ENCODE data around the gene MIF4GD.

MIF4GD gene, protein sequence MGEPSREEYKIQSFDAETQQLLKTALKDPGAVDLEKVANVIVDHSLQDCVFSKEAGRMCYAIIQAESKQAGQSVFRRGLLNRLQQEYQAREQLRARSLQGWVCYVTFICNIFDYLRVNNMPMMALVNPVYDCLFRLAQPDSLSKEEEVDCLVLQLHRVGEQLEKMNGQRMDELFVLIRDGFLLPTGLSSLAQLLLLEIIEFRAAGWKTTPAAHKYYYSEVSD

DNA sequence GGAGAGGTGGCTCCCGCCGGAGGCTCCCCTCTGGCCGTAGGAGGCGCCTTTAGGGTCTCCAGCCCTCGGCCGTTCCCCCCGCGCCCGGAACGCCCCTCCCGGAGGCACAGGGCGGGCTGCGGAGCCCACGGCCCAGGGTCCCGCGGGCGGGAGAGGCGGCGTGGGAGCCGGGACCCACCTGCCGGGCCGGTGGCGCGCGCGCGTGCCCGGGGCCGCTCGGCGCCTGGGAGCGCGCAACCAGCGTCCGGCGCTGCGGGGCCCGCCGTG, at the start of gene MIF4GD:
MIF4GD (minus strand) TSS at position 266 of the 267 bp plus-strand sequence. CDS start 1,036 bp downstream, outside the sequence.
- Histone ChIP-seq H3K27me3 (no peaks in the 10 kb centered on the region), H3K9me3 (no peaks in the 10 kb centered on the region), H3K36me3 (peaks cover 9 to 17% (median 16%) of the 10 kb centered on the region in 3 donors), H3K4me3 (peak within 1 kb of the TSS; percentile 97 to 98), H3K4me1 (peaks cover 0 to 38% (median 21%) of the 10 kb centered on the region in 4 donors), H3K27ac (peak within 1 kb of the TSS; percentile 99 to 100)
- TF ChIP-seq, protein P1, sequence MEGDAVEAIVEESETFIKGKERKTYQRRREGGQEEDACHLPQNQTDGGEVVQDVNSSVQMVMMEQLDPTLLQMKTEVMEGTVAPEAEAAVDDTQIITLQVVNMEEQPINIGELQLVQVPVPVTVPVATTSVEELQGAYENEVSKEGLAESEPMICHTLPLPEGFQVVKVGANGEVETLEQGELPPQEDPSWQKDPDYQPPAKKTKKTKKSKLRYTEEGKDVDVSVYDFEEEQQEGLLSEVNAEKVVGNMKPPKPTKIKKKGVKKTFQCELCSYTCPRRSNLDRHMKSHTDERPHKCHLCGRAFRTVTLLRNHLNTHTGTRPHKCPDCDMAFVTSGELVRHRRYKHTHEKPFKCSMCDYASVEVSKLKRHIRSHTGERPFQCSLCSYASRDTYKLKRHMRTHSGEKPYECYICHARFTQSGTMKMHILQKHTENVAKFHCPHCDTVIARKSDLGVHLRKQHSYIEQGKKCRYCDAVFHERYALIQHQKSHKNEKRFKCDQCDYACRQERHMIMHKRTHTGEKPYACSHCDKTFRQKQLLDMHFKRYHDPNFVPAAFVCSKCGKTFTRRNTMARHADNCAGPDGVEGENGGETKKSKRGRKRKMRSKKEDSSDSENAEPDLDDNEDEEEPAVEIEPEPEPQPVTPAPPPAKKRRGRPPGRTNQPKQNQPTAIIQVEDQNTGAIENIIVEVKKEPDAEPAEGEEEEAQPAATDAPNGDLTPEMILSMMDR (IDR thresholded peaks at IDR 0.05): no peak
- DNase-seq: no peak
- intact Hi-C loops (cut with DNase I; ENCODE audit: low total_unique reads): no loop called here

DNA sequence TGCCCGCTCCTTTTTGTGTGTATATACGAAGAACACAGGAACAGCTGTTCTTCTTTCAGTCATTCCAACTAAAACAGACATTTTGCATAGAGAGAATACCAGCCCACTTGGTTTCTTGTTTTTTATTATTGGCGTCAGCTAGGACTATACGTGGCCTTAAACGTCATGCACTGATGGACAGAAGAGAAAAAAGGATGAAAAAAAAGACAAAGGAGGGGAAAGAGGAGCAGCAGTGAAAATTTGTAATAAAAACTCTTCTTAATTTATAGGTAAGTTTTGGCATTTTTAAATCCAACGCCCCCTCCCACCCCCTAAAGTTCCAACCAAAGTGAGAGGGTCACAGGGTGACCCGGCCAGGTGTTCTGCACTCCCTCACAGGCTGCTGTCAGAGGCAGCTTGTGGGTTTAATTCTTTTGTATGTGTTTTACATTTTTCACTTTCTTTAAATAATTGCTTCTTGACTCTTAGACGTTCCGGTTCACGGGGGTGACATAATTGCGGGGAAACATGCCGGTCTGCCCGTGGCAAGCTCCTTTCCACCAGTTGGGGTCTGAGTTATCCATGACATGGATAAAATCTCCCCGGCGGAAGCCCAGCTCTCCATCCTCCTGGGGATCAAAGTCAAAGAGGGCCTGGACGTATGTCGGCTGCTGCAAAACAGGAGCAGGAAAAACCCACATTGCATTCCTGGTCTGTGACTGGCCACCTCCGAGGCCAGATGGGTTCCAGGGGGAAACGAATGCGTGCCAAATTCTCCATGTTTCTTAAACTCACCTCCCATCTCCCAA, 49.1 kb upstream of the MIF4GD start:
- Histone ChIP-seq H3K36me3 (peaks cover 33 to 59% (median 39%) of the 10 kb centered on the region in 3 donors), H3K27ac (no peak overlapping the region), H3K27me3 (no peaks in the 10 kb centered on the region), H3K4me3 (no peak overlapping the region), H3K9me3 (no peaks in the 10 kb centered on the region), H3K4me1 (peaks cover 0 to 5% (median 0%) of the 10 kb centered on the region in 4 donors)
- no peak for DNase-seq
- intact Hi-C loops (cut with DNase I; ENCODE audit: low total_unique reads): loop anchor here (5.0 kb wide), 1 partner anchor 197 kb away; the partner anchor contains the start of genes CASKIN2 and TSEN54
- TF ChIP-seq, protein P1 (IDR thresholded peaks at IDR 0.05): no peak

DNA sequence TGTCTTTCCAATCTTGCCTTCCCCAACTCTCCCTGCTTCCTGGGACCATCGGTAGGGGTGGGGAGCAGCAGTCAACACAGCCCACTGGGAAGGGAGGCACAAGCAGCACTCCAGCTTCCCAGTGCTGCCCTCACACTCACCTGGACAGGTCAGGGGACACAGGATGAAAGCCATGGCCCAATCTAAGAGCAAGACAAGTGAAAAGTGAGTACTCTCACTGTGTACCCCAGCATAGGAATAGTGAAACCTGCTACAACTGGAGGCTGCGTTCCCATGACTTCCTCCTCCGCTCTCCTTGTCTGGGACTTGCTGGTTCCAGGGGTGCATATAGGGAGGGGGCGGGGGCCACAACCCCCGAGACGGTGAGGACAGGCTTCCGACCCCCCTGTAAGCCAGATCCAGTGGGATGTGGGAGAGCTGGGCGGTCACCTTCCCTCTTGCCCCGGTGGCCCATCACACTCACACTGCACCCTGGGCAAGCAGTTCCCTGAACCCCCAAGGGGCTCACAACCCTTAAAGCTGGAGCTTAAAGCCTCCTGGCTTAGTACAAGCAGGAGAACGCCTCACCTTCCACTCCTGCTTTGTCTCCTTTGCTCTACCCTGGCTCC, 47.7 kb upstream of the MIF4GD start:
- no peak overlapping the region for H3K27ac ChIP-seq
- peaks cover 33 to 52% (median 35%) of the 10 kb centered on the region in 3 donors for H3K36me3 ChIP-seq
- DNase-seq: no peak
- no peaks in the 10 kb centered on the region for H3K27me3 ChIP-seq
- no peak overlapping the region for H3K4me3 ChIP-seq
- intact Hi-C loops (cut with DNase I; ENCODE audit: low total_unique reads): no loop called here
- H3K9me3 ChIP-seq: no peaks in the 10 kb centered on the region
- peaks cover 0 to 5% (median 0%) of the 10 kb centered on the region in 4 donors for H3K4me1 ChIP-seq
- TF ChIP-seq, protein P1 (IDR thresholded peaks at IDR 0.05): no peak

DNA sequence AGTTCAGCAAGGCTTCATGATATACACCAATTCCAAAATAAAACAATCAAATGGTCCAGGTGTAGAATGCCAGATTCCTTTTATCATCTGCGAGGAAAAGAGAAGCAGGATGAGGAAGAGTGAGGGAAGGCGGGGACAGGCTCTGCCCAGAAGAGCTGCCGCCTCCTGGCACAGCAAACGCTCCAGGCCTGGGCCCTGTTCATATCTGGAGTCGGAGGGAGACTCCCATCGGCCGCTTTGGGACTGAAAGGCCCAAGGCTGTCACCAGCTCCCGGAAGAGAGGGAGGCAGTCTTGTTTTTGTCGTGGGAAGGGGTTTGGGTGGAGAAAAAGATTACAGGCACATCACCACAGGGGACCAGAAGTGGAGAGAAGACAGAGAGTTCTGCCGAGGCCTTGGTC, 47.2 kb upstream of the MIF4GD start:
- TF ChIP-seq, protein P1 (IDR thresholded peaks at IDR 0.05): no peak
- Histone ChIP-seq H3K36me3 (peaks cover 33 to 52% (median 35%) of the 10 kb centered on the region in 3 donors), H3K9me3 (no peaks in the 10 kb centered on the region), H3K27ac (no peak overlapping the region), H3K4me1 (peaks cover 0 to 1% (median 0%) of the 10 kb centered on the region in 4 donors), H3K4me3 (no peak overlapping the region), H3K27me3 (no peaks in the 10 kb centered on the region)
- DNase-seq: no peak
- intact Hi-C loops (cut with DNase I; ENCODE audit: low total_unique reads): no loop called here

DNA sequence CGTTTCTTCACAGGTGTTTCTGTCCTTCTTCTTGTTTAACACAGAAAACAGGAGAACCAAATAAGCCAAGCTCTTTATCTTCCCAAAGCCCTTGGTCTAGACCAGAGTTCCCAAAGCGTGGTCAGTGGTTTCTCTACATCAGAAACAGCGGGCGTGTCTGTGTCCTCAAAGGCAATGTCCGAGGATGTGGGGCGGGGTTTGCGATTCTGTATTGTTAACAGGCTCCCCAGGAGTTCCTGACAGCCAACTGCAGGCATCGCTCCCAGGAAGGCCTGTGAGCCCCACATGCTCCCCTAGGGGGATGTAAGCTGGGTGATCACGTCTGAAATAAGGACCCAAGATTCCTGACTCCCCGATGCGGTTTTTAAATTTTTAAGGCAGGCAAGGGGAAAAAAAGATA, 46.6 kb upstream of the MIF4GD start:
- H3K36me3 ChIP-seq: peaks cover 33 to 52% (median 35%) of the 10 kb centered on the region in 3 donors
- H3K27me3 ChIP-seq: no peaks in the 10 kb centered on the region
- no peaks in the 10 kb centered on the region for H3K9me3 ChIP-seq
- H3K4me1 ChIP-seq: no peaks in the 10 kb centered on the region
- intact Hi-C loops (cut with DNase I; ENCODE audit: low total_unique reads): no loop called here
- H3K27ac ChIP-seq: no peak overlapping the region
- no peak for DNase-seq
- H3K4me3 ChIP-seq: no peak overlapping the region
- TF ChIP-seq, protein P1 (IDR thresholded peaks at IDR 0.05): no peak
